PC-9 (cell line): ENCODE measurements around the gene NAGS.

Experiments
- EZH2 ChIP-seq: fragments of 200-600 bp; sonication (generic); IDR thresholded peaks from 2 replicates; pipeline ENCODE4 v1.8.0; 2017; ENCODE audit warnings: antibody characterized with exemption, low read depth
- TF ChIP-seq, protein P1 (sequence below): fragments of 200-600 bp; sonication (generic); conservative IDR thresholded peaks from 2 replicates; pipeline ENCODE4 v1.6.1; 2017; ENCODE audit warnings: mixed run types, antibody characterized with exemption, mild to moderate bottlenecking, moderate library complexity

DNA sequence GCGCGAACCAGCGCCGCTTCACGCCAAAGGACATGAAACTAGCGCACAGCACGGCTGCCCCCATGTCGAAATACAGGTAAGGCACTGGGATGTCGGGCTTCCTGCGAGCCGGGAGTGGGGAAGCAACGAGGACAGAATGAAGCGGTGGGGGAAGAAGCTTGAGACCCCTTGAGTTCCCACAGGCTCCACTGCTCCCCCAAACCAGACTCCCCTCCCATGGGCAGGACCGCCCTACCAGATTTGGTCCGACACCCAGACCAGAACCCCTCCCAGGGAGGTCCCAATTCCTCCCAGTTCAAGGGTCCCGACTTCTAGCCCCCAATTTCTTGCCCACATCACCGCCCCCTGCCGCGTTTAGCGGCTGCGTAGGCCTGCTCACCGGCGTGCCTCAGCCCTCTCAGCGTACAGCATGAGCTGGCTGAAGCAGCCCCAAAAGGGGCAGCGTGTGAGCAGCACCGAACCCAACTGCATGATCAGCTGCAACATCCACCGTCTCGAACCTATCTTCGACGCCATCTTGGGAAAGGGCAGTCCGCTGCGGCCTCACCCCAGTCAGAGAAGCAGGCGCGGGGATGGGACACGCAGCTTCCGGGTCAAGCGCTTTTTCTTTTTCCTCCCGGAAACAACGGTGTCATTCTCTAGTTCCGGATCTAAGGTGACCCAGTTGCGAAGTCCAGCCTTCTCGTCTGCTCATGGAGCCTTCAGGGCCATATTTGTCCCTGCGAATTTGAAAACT, 10.2 kb downstream of the NAGS start, which contains the start of gene TMEM101:
- TF ChIP-seq, protein P1, sequence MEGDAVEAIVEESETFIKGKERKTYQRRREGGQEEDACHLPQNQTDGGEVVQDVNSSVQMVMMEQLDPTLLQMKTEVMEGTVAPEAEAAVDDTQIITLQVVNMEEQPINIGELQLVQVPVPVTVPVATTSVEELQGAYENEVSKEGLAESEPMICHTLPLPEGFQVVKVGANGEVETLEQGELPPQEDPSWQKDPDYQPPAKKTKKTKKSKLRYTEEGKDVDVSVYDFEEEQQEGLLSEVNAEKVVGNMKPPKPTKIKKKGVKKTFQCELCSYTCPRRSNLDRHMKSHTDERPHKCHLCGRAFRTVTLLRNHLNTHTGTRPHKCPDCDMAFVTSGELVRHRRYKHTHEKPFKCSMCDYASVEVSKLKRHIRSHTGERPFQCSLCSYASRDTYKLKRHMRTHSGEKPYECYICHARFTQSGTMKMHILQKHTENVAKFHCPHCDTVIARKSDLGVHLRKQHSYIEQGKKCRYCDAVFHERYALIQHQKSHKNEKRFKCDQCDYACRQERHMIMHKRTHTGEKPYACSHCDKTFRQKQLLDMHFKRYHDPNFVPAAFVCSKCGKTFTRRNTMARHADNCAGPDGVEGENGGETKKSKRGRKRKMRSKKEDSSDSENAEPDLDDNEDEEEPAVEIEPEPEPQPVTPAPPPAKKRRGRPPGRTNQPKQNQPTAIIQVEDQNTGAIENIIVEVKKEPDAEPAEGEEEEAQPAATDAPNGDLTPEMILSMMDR, result no peak
- no peak for TF ChIP-seq EZH2
